GM12801 (cell line): ENCODE results near the gene INO80E.

Experiments
- CTCF ChIP-seq: IDR thresholded peaks from one replicate; pipeline ENCODE4 v1.5.1; 2011; ENCODE audit warnings: control low read depth; ENCODE audit not compliant: insufficient read length; ENCODE audit errors: extremely low read depth

Gene INO80E

GRCh38 chr16:29978564-29979270, 17.3 kb upstream of the INO80E start:
- no peak for TF ChIP-seq CTCF

GRCh38 chr16:29982560-29983419, 13.3 kb upstream of the INO80E start:
- TF ChIP-seq CTCF = no peak

GRCh38 chr16:29983420-29984136, 12.5 kb upstream of the INO80E start:
- TF ChIP-seq CTCF = no peak

- TF ChIP-seq CTCF = no peak
These were observed 11.8 kb upstream of the INO80E start for GRCh38 chr16:29984137-29984763.

GRCh38 chr16:29984764-29985147, 11.3 kb upstream of the INO80E start:
- no peak for TF ChIP-seq CTCF

GRCh38 chr16:29985271-29985811, 10.7 kb upstream of the INO80E start:
- no peak for TF ChIP-seq CTCF
